ENCODE data around the gene MAST3.
"Not testable (repeated sequence)": the region's sequence is repeated elsewhere in the genome, so short reads cannot be mapped to it uniquely, and the experiment has no call there.

The MAST3 gene

GRCh38 chr19:18089096-18089541 lies 8.5 kb upstream of the MAST3 start:
- DNase-seq, result peak; percentile 77 to 80

GRCh38 chr19:18089726-18090125 lies 7.9 kb upstream of the MAST3 start:
- no peak for DNase-seq

- DNase-seq, result no peak
Observed at GRCh38 chr19:18090545-18091216, 6.9 kb upstream of the MAST3 start.

- peak; percentile 82 to 87 for DNase-seq
Observed at GRCh38 chr19:18091217-18091608, 6.4 kb upstream of the MAST3 start.

GRCh38 chr19:18093439-18094161 lies 4.0 kb upstream of the MAST3 start:
- DNase-seq, result no peak

GRCh38 chr19:18096258-18096657 lies 1.3 kb upstream of the MAST3 start:
- no peak for DNase-seq

- DNase-seq, result no peak
Observed at GRCh38 chr19:18097993-18098890, 664 bp downstream of the MAST3 start.

- DNase-seq, result peak; percentile 62 to 72
Observed at GRCh38 chr19:18098891-18099622, 1.5 kb downstream of the MAST3 start.

GRCh38 chr19:18099623-18099995 lies 2.0 kb downstream of the MAST3 start:
- no peak for DNase-seq

GRCh38 chr19:18100710-18101109 lies 3.1 kb downstream of the MAST3 start:
- no peak for DNase-seq

- no peak for DNase-seq
Observed at GRCh38 chr19:18101268-18101667, 3.7 kb downstream of the MAST3 start.

- no peak for DNase-seq
Observed at GRCh38 chr19:18102916-18103542, 5.5 kb downstream of the MAST3 start.

GRCh38 chr19:18104793-18105131 lies 7.2 kb downstream of the MAST3 start:
- DNase-seq, result no peak

GRCh38 chr19:18105259-18105658 lies 7.7 kb downstream of the MAST3 start:
- DNase-seq, result not testable (repeated sequence)

- no peak for DNase-seq
Observed at GRCh38 chr19:18107235-18107634, 9.7 kb downstream of the MAST3 start.

GRCh38 chr19:18108897-18109296 lies 11.3 kb downstream of the MAST3 start:
- no peak for DNase-seq

- no peak for DNase-seq
Observed at GRCh38 chr19:18109341-18109732, 11.8 kb downstream of the MAST3 start.

- DNase-seq, result peak in 1 of 2 donors; percentile 48
Observed at GRCh38 chr19:18109733-18110608, 12.4 kb downstream of the MAST3 start.

GRCh38 chr19:18110609-18111232 lies 13.1 kb downstream of the MAST3 start:
- no peak for DNase-seq

- DNase-seq, result peak; percentile 78 to 82
Observed at GRCh38 chr19:18112989-18113478, 15.5 kb downstream of the MAST3 start.

- no peak for DNase-seq
Observed at GRCh38 chr19:18113827-18114226, 16.2 kb downstream of the MAST3 start.
